ENCODE measurements around the gene HAS3.

HAS3 gene

GRCh38 chr16:69123910-69124309 lies 18.5 kb downstream of the HAS3 start:
- TF ChIP-seq, protein P1, sequence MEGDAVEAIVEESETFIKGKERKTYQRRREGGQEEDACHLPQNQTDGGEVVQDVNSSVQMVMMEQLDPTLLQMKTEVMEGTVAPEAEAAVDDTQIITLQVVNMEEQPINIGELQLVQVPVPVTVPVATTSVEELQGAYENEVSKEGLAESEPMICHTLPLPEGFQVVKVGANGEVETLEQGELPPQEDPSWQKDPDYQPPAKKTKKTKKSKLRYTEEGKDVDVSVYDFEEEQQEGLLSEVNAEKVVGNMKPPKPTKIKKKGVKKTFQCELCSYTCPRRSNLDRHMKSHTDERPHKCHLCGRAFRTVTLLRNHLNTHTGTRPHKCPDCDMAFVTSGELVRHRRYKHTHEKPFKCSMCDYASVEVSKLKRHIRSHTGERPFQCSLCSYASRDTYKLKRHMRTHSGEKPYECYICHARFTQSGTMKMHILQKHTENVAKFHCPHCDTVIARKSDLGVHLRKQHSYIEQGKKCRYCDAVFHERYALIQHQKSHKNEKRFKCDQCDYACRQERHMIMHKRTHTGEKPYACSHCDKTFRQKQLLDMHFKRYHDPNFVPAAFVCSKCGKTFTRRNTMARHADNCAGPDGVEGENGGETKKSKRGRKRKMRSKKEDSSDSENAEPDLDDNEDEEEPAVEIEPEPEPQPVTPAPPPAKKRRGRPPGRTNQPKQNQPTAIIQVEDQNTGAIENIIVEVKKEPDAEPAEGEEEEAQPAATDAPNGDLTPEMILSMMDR (IDR thresholded peaks at IDR 0.05), result peak; percentile 65

GRCh38 chr16:69126221-69126620 lies 20.8 kb downstream of the HAS3 start:
- TF ChIP-seq, protein P1 (IDR thresholded peaks at IDR 0.05), result no peak

DNA sequence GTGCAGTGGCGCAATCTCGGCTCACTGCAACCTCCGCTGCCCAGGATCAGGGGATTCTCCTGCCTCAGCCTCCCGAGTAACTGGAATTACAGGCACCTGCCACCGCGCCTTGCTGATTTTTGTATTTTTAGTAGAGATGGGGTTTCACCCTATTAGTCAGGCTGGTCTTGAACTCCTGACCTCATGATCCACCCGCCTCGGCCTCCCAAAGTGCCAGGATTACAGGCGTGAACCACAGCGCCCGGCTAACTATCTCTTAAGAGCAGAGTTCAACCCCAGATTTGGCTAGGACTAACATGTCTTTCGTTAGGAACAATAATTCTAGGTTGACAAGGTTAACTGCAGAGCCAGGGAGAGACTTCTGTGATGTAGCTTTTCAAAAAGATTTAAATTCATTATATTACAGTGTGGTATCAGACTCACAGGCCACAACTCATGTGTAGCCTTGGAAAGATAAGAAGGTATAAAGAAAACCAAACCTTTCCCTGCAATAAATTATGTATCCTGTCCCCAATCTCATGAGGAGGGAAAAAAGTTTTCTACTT lies 22.6 kb downstream of the HAS3 start:
- TF ChIP-seq, protein P1 (IDR thresholded peaks at IDR 0.05), result no peak

- TF ChIP-seq, protein P1 (IDR thresholded peaks at IDR 0.05), result no peak
Observed at GRCh38 chr16:69130461-69130860, 25.0 kb downstream of the HAS3 start.

GRCh38 chr16:69131167-69131838 lies 25.9 kb downstream of the HAS3 start:
- TF ChIP-seq, protein P1 (IDR thresholded peaks at IDR 0.05), result no peak

DNA sequence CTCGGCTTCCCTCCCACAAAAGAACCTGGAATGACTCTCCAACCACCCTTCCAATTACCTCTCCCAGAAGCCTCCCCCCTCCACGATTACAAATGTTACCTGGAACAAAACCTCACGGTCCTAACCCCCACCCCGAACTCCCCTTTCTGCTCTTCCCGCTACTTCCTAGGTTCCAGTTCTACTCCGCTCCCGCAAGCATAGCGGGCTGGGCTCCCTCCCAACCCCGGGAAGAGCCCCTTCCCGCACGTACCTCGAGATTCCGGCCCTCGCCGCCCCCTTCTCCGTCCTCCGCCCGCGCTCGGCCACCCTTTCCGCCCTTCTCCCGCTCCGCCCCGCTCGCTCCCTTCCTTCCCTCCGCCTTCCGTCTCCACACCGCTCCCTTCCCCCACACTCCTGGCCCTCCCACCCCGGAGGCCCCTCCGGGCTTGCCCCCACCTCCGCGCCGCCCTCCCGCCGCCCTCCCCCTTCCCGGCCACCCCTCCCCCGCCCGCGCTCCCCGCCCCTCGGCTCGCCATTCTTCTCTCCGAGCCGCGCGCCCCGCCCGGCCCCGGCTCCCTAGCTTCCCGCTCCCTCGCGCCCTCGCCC lies 26.5 kb downstream of the HAS3 start:
- TF ChIP-seq, protein P1 (IDR thresholded peaks at IDR 0.05), result no peak

- TF ChIP-seq, protein P1 (IDR thresholded peaks at IDR 0.05), result no peak
Observed at GRCh38 chr16:69132424-69133252, 27.2 kb downstream of the HAS3 start, which contains the start of the genes CHTF8 and UTP4. Gene CHTF8 (minus strand): TSS chr16:69132588. CDS start chr16:69121458, 11,130 bp downstream. Gene UTP4 (plus strand): TSS chr16:69132649. CDS start chr16:69133460, 811 bp downstream.
